ENCODE results near the gene YIF1A.

YIF1A gene, protein sequence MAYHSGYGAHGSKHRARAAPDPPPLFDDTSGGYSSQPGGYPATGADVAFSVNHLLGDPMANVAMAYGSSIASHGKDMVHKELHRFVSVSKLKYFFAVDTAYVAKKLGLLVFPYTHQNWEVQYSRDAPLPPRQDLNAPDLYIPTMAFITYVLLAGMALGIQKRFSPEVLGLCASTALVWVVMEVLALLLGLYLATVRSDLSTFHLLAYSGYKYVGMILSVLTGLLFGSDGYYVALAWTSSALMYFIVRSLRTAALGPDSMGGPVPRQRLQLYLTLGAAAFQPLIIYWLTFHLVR

DNA sequence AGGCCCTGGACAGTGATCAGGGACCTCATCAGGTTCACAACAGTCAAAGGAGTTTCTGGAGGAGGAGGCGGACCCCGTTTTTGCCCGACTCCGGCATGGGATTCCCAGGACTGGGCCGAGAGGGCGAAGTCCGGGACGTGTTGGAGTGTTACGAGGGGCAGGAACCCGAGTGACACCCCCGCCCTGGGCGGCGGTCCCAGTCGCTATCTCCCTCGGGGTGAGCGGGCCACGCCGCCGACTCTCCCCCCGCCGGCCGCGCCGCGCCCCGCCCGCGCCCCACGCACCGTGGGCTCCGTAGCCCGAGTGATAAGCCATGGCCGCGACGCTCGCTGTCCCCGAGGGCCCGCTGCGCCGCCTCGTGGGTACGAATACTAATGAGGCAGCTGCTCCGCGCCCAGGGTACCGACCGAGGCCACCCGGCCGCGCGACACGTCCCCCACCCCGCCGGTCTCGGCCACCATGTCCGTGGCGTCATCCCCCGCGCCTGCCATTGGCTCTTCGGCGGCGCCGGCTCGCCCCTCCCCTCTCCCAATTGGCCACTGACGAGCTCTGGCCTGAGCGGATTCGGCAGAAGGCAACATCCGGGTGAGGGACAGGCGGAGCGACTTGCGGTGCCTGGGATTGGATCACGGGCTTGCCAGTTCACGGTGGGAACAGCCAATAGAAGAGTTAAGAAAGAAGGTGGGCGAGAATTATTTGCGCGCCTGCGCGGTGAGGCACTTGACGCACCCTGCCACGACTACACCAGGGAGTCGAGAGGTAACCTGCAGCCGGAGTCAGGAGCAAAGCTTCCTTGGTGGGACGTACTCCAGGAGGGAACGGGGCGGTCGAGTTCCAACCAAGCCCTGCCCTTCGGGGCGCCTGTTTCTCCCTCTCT, at the start of gene YIF1A:
YIF1A (minus strand) TSS at position 473 of the 877 bp plus-strand sequence; CDS start at position 315, 158 bp downstream.
- H3K36me3 ChIP-seq, result peaks cover 20% of the 10 kb centered on the region
- H3K27ac ChIP-seq, result peak within 1 kb of the TSS; percentile 88
- peak within 1 kb of the TSS; percentile 74 for H3K4me3 ChIP-seq (ENCODE audit: low read depth, low read length)

DNA sequence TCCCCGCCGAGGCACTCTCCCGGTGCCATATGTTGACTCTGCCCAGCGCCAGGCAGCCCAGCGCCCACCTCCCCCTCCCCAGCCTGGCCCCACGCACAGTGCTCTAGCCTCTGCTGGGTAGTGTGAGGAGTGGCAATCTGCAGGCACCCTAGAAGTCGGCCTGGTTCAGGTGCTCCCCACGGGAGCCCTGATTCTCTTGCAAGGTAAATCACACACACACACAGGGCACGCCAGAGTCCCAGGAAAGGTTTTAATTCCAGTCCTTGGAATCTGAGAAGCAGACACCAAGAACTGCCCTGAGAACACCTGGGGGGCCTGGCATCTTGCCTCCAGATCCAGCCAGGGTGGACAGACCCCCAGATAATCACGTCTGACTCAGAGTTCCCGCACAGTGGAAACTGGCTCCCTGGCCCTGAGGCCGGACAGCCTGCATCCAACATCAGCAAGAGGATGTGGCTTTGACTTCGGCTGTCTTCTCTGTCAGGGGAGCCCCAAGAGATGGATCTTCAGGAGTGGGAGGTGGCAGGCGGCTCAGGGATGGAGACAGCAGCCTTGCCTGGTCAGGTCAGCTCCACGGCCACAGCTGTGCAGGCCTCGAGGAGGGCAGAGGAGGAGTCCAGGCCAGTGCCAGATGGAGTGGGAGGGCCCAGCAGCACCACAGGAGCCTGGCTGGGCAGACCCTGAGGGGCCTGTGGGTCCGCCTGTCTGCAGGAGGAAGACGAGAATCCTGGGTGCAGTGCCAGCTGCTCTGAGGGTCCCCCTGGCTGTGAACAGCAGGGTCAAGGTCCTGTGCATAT, 48.4 kb upstream of the YIF1A start:
- Histone ChIP-seq H3K4me3 (ENCODE audit: low read depth, low read length) (no peak overlapping the region), H3K9me3 (ENCODE audit: severe bottlenecking) (no peaks in the 10 kb centered on the region), H3K27ac (peak overlapping the region; percentile 85), H3K27me3 (ENCODE audit: insufficient read depth, low read depth, severe bottlenecking) (no peaks in the 10 kb centered on the region), H3K36me3 (peaks cover 24% of the 10 kb centered on the region)
- peak; percentile 86 for DNase-seq
- TF ChIP-seq, protein P1, sequence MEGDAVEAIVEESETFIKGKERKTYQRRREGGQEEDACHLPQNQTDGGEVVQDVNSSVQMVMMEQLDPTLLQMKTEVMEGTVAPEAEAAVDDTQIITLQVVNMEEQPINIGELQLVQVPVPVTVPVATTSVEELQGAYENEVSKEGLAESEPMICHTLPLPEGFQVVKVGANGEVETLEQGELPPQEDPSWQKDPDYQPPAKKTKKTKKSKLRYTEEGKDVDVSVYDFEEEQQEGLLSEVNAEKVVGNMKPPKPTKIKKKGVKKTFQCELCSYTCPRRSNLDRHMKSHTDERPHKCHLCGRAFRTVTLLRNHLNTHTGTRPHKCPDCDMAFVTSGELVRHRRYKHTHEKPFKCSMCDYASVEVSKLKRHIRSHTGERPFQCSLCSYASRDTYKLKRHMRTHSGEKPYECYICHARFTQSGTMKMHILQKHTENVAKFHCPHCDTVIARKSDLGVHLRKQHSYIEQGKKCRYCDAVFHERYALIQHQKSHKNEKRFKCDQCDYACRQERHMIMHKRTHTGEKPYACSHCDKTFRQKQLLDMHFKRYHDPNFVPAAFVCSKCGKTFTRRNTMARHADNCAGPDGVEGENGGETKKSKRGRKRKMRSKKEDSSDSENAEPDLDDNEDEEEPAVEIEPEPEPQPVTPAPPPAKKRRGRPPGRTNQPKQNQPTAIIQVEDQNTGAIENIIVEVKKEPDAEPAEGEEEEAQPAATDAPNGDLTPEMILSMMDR (IDR thresholded peaks at IDR 0.05; ENCODE audit: low read depth, low read length), result no peak

More for the DNA sequence above, at the start of gene YIF1A:
- TF ChIP-seq, protein P1 (IDR thresholded peaks at IDR 0.05; ENCODE audit: low read depth, low read length), result 0 out of 2 replicates have a peak, but pooled peaks have one; percentile 25
- H3K27me3 ChIP-seq (ENCODE audit: insufficient read depth, low read depth, severe bottlenecking), result no peaks in the 10 kb centered on the region
- peak; percentile 99 for DNase-seq
- H3K9me3 ChIP-seq (ENCODE audit: severe bottlenecking), result no peaks in the 10 kb centered on the region

DNA sequence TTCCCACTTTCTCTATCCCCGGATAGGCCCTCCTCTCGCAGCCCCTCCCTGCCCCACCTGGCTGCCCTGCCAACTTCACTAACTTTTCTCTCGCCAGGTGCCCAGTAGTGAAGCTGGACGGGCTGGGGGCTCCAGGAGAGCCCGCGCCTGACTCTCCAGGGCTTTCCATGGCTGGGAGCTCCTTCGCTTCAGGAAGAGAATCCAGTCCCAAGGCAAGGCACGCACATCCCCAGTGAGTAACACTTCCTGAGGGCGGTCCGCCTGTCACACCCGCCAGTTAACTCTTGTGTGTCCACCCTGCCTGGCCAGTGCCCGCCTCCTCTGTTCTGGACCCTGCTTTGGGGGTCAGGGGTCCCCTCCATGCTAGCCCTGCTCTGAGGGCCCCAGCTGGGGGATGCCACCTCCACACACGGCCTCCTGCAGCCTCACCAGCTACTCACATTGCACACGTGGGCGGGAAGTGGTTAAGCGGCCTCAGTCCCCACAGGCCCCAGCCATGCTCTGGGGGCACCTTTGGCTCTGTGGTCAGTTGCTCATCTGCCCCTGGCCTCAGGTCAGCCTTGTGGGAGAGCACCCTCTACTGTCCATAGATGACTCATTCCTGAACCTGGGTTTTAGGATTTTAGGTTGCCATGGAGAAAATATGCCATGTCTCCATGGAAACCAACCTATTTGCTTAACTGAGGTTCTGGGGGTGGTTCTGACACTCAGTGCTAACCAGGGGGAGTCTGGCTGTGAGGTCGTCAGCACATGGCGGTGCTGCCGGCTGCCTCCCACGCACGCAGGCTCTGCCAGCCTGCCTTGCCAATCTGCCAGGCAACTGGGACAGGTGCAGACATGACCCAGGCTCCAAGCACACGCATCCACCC, 47.5 kb upstream of the YIF1A start, which contains the start of gene RIN1:
RIN1 (minus strand) TSS at position 201 of the 869 bp plus-strand sequence; CDS start at position 169, 32 bp downstream.
- DNase-seq, result peak; percentile 46
- H3K27me3 ChIP-seq (ENCODE audit: insufficient read depth, low read depth, severe bottlenecking), result no peaks in the 10 kb centered on the region
- H3K9me3 ChIP-seq (ENCODE audit: severe bottlenecking), result no peaks in the 10 kb centered on the region
- H3K36me3 ChIP-seq, result peaks cover 16% of the 10 kb centered on the region
- H3K27ac ChIP-seq, result peak within 1 kb of the TSS; percentile 85
- TF ChIP-seq, protein P1 (IDR thresholded peaks at IDR 0.05; ENCODE audit: low read depth, low read length), result peak; percentile 63
- H3K4me3 ChIP-seq (ENCODE audit: low read depth, low read length), result no peak within 1 kb of the TSS

DNA sequence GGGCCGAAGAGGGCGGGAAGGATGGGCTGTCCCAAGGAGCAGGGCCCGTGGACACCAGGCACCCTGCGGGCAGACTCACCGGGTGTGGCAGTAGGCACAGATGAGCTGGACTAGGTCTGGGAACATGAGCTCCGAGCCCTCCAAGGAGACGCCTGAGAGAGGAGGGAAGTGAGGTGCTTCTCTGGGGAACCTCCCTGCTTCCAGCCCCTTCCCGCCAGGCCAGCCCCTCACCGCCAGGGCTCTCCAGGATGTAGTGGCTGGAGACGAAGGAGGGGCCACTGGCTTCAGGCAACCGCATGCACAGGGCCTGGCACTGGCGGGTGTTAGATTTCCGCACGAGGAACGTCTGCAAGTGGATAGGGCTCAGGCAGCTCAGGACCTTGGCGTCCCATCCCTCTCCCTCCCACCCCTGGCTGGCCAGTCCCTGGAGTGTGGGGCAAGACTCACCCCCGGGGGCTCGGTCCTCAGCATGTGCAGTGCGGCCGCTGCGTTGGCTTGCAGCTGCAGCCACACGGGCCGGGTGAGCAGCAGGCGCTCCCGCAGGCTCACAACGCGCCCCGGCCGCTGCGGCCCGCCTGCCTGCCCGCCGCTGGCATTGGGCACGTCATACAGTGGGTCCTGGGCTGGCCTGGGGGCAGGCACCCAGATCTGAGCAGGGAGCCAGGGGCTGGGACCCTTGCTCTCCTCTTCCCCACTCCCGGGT, 46.7 kb upstream of the YIF1A start:
- TF ChIP-seq, protein P1 (IDR thresholded peaks at IDR 0.05; ENCODE audit: low read depth, low read length), result no peak
- DNase-seq, result no peak
- no peak overlapping the region for H3K4me3 ChIP-seq (ENCODE audit: low read depth, low read length)
- H3K9me3 ChIP-seq (ENCODE audit: severe bottlenecking), result no peaks in the 10 kb centered on the region
- no peaks in the 10 kb centered on the region for H3K27me3 ChIP-seq (ENCODE audit: insufficient read depth, low read depth, severe bottlenecking)
- H3K36me3 ChIP-seq, result peaks cover 15% of the 10 kb centered on the region
- H3K27ac ChIP-seq, result no peak overlapping the region; the same call in 1 of the 2 replicates

Measured in WERI-Rb-1 (cell line).